ENCODE results near the gene TES. TPM values are rescaled to one million over a fixed set of nuclear protein-coding genes. Genes with fewer than 3 reads are reported as not detected.
A peak's percentile ranks its signal among the peaks of the same experiment; 100 is the strongest.

The TES gene
- total RNA-seq, 1 experiment from 2014 or later, result 120 TPM

DNA sequence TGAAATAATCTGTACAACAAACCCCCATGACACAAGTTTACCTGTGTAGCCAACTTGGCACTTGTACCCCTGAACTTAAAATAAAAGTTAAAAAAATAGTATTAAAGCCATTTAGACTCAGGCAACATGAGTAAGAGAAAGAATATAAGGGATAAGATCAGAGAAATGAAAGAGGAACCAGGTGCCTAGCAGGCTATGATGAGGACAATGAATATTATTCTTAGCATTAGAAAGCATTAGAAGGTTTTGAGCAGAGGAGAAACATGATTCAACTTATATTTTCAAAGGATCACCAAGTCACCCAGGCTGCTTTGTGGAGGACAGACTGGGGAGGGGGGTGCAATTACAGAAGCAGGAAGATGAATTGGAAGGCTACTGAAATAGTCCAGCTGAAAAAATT lies 48.1 kb upstream of the TES start:
- Histone ChIP-seq H3F3A (ENCODE audit: low read length, unreplicated experiment) (no peaks in the 10 kb centered on the region), H3K79me2 (ENCODE audit: low read length) (no peaks in the 10 kb centered on the region), H2AFZ (ENCODE audit: low read length) (no peak overlapping the region), H3K36me3 (ENCODE audit: low read depth, low read length) (no peaks in the 10 kb centered on the region), H3K9me2 (replicated peaks; ENCODE audit: low read length) (no peaks in the 10 kb centered on the region), H4K20me1 (ENCODE audit: low read length) (no peaks in the 10 kb centered on the region), H3K9ac (ENCODE audit: low read length) (no peak overlapping the region), H3K27ac (ENCODE audit: low read length) (no peak overlapping the region), H3K4me2 (ENCODE audit: low read length) (no peak overlapping the region), H3K9me3 (ENCODE audit: low read length) (no peaks in the 10 kb centered on the region), H3K27me3 (ENCODE audit: low read length) (no peaks in the 10 kb centered on the region), H3K4me1 (ENCODE audit: insufficient read depth, low read length) (peaks cover 4% of the 10 kb centered on the region; the same call in 1 of the 2 replicates), H3K4me3 (ENCODE audit: low read length) (no peak overlapping the region)
- TF ChIP-seq, protein P1, sequence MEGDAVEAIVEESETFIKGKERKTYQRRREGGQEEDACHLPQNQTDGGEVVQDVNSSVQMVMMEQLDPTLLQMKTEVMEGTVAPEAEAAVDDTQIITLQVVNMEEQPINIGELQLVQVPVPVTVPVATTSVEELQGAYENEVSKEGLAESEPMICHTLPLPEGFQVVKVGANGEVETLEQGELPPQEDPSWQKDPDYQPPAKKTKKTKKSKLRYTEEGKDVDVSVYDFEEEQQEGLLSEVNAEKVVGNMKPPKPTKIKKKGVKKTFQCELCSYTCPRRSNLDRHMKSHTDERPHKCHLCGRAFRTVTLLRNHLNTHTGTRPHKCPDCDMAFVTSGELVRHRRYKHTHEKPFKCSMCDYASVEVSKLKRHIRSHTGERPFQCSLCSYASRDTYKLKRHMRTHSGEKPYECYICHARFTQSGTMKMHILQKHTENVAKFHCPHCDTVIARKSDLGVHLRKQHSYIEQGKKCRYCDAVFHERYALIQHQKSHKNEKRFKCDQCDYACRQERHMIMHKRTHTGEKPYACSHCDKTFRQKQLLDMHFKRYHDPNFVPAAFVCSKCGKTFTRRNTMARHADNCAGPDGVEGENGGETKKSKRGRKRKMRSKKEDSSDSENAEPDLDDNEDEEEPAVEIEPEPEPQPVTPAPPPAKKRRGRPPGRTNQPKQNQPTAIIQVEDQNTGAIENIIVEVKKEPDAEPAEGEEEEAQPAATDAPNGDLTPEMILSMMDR (conservative IDR thresholded peaks at IDR 0.05; ENCODE audit: low read depth, low read length), result no peak
- TF ChIP-seq EZH2 (IDR thresholded peaks at IDR 0.05; ENCODE audit: low read length, unreplicated experiment) (no peak), EZH2phosphoT487 (IDR thresholded peaks at IDR 0.05; ENCODE audit: borderline replicate concordance, low read length) (no peak)
- CTCF ChIA-PET, result no interaction called here
- DNase-seq (no peak), ATAC-seq (no peak)
- POLR2A ChIA-PET (ENCODE audit: unreplicated experiment), result no interaction called here
- no TSS peak for BruUV-seq (replicated peaks)
- intact Hi-C loops (cut with micrococcal nuclease), result loop anchor here (2.0 kb wide), 1 partner anchor 23 kb away; no protein-coding TSS in a partner anchor

GRCh38 chr7:116162992-116163391 lies 47.3 kb upstream of the TES start:
- Histone ChIP-seq H3K9ac (ENCODE audit: low read length) (no peak overlapping the region), H4K20me1 (ENCODE audit: low read length) (no peaks in the 10 kb centered on the region), H3K4me1 (ENCODE audit: insufficient read depth, low read length) (peaks cover 4% of the 10 kb centered on the region; the same call in 1 of the 2 replicates), H3K4me2 (ENCODE audit: low read length) (no peak overlapping the region), H3K4me3 (ENCODE audit: low read length) (no peak overlapping the region), H3K9me3 (ENCODE audit: low read length) (no peaks in the 10 kb centered on the region), H3K27ac (ENCODE audit: low read length) (no peak overlapping the region), H3K9me2 (replicated peaks; ENCODE audit: low read length) (no peaks in the 10 kb centered on the region), H3F3A (ENCODE audit: low read length, unreplicated experiment) (no peaks in the 10 kb centered on the region), H3K79me2 (ENCODE audit: low read length) (no peaks in the 10 kb centered on the region), H3K27me3 (ENCODE audit: low read length) (no peaks in the 10 kb centered on the region), H3K36me3 (ENCODE audit: low read depth, low read length) (no peaks in the 10 kb centered on the region), H2AFZ (ENCODE audit: low read length) (no peak overlapping the region)
- intact Hi-C loops (cut with micrococcal nuclease), result loop anchor here (2.0 kb wide), 1 partner anchor 24 kb away; no protein-coding TSS in a partner anchor
- ChIA-PET POLR2A (ENCODE audit: unreplicated experiment) (no interaction called here), CTCF (no interaction called here)
- DNase-seq (peak; percentile 28), ATAC-seq (peak; percentile 43; the same call in 1 of the 2 replicates)
- BruUV-seq (replicated peaks), result no TSS peak
- TF ChIP-seq, protein P1 (conservative IDR thresholded peaks at IDR 0.05; ENCODE audit: low read depth, low read length), result peak; percentile 57
- TF ChIP-seq EZH2 (IDR thresholded peaks at IDR 0.05; ENCODE audit: low read length, unreplicated experiment), result no peak
- TF ChIP-seq EZH2phosphoT487 (IDR thresholded peaks at IDR 0.05; ENCODE audit: borderline replicate concordance, low read length), result no peak

DNA sequence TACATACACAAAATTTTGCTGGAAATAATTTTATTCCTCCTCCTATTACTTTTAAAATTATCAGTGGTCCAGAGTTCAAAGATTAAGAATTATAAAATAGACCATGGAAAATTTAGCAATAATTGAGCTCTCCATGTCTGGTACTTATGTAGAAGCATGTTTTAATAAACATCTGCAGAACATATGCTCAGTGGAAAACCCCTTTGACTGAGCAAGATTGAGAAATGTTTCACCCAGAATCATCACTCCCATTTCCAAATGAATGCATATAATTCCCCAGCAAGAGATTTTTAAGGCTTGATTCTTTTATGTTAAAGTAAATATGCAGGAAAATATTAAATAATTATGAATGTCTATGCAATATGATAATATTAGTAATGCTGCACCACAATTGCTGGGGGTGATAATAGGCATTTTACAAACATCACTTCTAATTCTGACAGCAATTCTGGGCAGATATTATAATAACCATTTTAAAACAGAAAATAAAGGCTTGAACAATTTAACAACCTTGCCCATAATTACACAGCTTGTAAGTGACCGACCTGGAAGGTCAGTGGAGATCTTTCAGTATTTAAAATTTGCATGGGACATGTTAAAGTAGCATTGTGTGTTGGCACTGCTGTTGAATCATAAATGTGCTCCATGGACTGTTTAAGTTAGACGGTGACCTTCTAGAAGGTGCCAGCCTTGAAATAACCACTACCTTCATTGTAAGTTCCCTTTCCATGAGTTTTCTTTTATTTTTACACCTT lies 45.6 kb upstream of the TES start:
- Histone ChIP-seq H3F3A (ENCODE audit: low read length, unreplicated experiment) (no peaks in the 10 kb centered on the region), H3K27ac (ENCODE audit: low read length) (no peak overlapping the region), H3K27me3 (ENCODE audit: low read length) (no peaks in the 10 kb centered on the region), H3K79me2 (ENCODE audit: low read length) (no peaks in the 10 kb centered on the region), H3K4me3 (ENCODE audit: low read length) (no peak overlapping the region), H3K4me1 (ENCODE audit: insufficient read depth, low read length) (peaks cover 16% of the 10 kb centered on the region), H3K4me2 (ENCODE audit: low read length) (no peak overlapping the region), H3K36me3 (ENCODE audit: low read depth, low read length) (no peaks in the 10 kb centered on the region), H3K9ac (ENCODE audit: low read length) (no peak overlapping the region), H4K20me1 (ENCODE audit: low read length) (no peaks in the 10 kb centered on the region), H3K9me2 (replicated peaks; ENCODE audit: low read length) (no peaks in the 10 kb centered on the region), H2AFZ (ENCODE audit: low read length) (no peak overlapping the region), H3K9me3 (ENCODE audit: low read length) (no peaks in the 10 kb centered on the region)
- ChIA-PET POLR2A (ENCODE audit: unreplicated experiment) (interaction anchor here (1.0 kb wide), 1 partner anchor 109 kb away, joined by 3 read pairs; no protein-coding TSS in a partner anchor), CTCF (no interaction called here)
- BruUV-seq (replicated peaks), result no TSS peak
- TF ChIP-seq EZH2phosphoT487 (IDR thresholded peaks at IDR 0.05; ENCODE audit: borderline replicate concordance, low read length) (no peak), EZH2 (IDR thresholded peaks at IDR 0.05; ENCODE audit: low read length, unreplicated experiment) (no peak)
- TF ChIP-seq, protein P1 (conservative IDR thresholded peaks at IDR 0.05; ENCODE audit: low read depth, low read length), result no peak
- no peak for ATAC-seq
- intact Hi-C loops (cut with micrococcal nuclease), result no loop called here
- DNase-seq, result no peak
